Activated B cell treated with CpG ODN at 0.5 μM for 24 hours (primary cell): ENCODE measurements around the gene CGGBP1. TPM values are rescaled to one million over a fixed set of nuclear protein-coding genes. Genes with fewer than 3 reads are reported as not detected.
"Not testable (repeated sequence)": the region's sequence is repeated elsewhere in the genome, so short reads cannot be mapped to it uniquely, and the experiment has no call there.

Source experiments
- ATAC-seq: fragments of 200-7000 bp; cut with Tn5 transposase; one replicate; pipeline ENCODE4 v1.10.0; 2021; ENCODE audit warnings: low read depth, mild to moderate bottlenecking, moderate library complexity
- CTCF ChIA-PET: fragments of 350-600 bp; sonication (Branson Sonifier 250); formaldehyde crosslinking; loops from one replicate; lab custom pipeline; 2021; ENCODE audit warnings: antibody characterized with exemption; lab: Charles Lee
- POLR2A ChIA-PET: fragments of 350-600 bp; sonication (Branson Sonifier 250); formaldehyde crosslinking; loops from one replicate; lab custom pipeline; 2021; ENCODE audit warnings: antibody characterized with exemption; lab: Charles Lee
- DNase-seq: peaks from one replicate; pipeline ENCODE4 v3.0.0; 2022
- H3K27ac Mint-ChIP-seq: one replicate; pipeline ENCODE4 v1.8.0; 2020; ENCODE audit warnings: mixed read lengths
- H3K27me3 Mint-ChIP-seq: one replicate; pipeline ENCODE4 v1.8.0; 2021; ENCODE audit warnings: mixed read lengths
- H3K36me3 Mint-ChIP-seq: one replicate; pipeline ENCODE4 v1.8.0; 2021; ENCODE audit warnings: low read depth, mixed read lengths
- H3K4me1 Mint-ChIP-seq: one replicate; pipeline ENCODE4 v1.8.0; 2021; ENCODE audit warnings: mixed read lengths
- H3K4me3 Mint-ChIP-seq: one replicate; pipeline ENCODE4 v1.8.0; 2020; ENCODE audit warnings: mild to moderate bottlenecking, mixed read lengths
- H3K9me3 Mint-ChIP-seq: one replicate; pipeline ENCODE4 v1.8.0; 2020; ENCODE audit warnings: mixed read lengths
- CTCF ChIP-seq: fragments of 200-600 bp; IDR thresholded peaks from one replicate; pipeline ENCODE4 v1.8.0; 2022; ENCODE audit warnings: antibody characterized with exemption, mild to moderate bottlenecking
- intact Hi-C: fragments of 100-400 bp; cut with micrococcal nuclease; formaldehyde crosslinking; loops from one replicate; pipeline ENCODE4 v1.15.1; 2024
- total RNA-seq: library from RNA; stranded (reverse); gene quantifications from 2 replicates; pipeline ENCODE4 v1.2.3, GENCODE V29; 2022

CGGBP1 gene
- total RNA-seq, 1 donor from 2014 or later = 90.8 TPM

DNA sequence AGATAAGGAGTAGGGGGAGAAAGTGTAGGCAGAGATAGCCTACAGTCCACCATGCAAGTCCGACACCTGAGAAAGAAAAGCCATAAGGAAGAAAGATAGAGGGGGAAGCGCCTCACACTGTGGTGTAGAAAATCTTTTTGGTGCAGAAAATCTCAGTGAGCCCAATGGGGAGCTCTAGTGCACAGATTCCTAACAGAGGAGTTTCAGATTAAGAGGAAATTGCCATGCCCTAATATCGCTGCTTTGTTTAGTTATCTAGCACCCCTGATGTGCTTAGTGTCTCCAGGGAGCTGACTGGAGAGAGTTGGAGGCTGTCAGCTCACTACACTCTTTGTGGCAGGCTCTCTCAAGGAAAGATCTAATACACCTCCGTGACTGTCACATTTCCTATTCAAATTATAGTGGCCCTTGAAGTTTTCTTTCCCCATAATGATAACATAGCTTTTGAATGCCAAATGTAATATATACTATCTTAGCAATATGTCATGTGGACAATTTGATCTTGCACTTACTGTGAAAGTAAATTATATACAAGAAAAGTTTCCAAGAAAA lies 33.7 kb downstream of the CGGBP1 start:
- CTCF ChIA-PET = no interaction called here
- H3K27me3 Mint-ChIP-seq = no peaks in the 10 kb centered on the region
- no peak overlapping the region for H3K4me3 Mint-ChIP-seq
- intact Hi-C loops = no loop called here
- no peak for ATAC-seq
- no peaks in the 10 kb centered on the region for H3K9me3 Mint-ChIP-seq
- peaks cover 5% of the 10 kb centered on the region for H3K4me1 Mint-ChIP-seq
- no peak overlapping the region for H3K27ac Mint-ChIP-seq
- POLR2A ChIA-PET = no interaction called here
- no peaks in the 10 kb centered on the region for H3K36me3 Mint-ChIP-seq
- no peak for DNase-seq
- no peak for TF ChIP-seq CTCF

DNA sequence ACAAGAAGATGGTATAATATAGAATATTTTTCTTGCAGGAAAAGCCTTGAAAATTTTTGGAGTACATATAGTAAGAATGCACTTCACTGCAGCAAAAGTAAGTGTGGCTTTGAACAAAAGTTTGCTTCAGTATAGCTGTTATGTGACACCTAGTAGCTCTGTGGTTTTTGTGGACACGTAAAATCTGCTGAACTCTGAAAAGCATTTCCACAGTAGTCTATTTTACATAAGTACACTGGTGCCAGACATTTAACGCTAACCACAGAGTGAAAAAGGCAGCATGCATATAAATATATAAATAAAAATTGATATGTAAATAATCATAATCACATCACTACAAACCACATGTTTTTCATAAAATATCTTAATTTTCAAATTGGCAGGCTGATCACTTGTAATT lies 39.8 kb downstream of the CGGBP1 start:
- intact Hi-C loops = no loop called here
- no peaks in the 10 kb centered on the region for H3K9me3 Mint-ChIP-seq
- no peak for ATAC-seq
- no peak for TF ChIP-seq CTCF
- no peak overlapping the region for H3K27ac Mint-ChIP-seq
- no peak for DNase-seq
- H3K4me1 Mint-ChIP-seq = no peaks in the 10 kb centered on the region
- no peaks in the 10 kb centered on the region for H3K36me3 Mint-ChIP-seq
- POLR2A ChIA-PET = no interaction called here
- no peak overlapping the region for H3K4me3 Mint-ChIP-seq
- H3K27me3 Mint-ChIP-seq = peaks cover 4% of the 10 kb centered on the region
- CTCF ChIA-PET = no interaction called here

GRCh38 chr3:88015656-88016055 lies 43.1 kb downstream of the CGGBP1 start:
- POLR2A ChIA-PET, ATAC-seq, H3K4me3 Mint-ChIP-seq, CTCF ChIA-PET, H3K9me3 Mint-ChIP-seq, H3K4me1 Mint-ChIP-seq, intact Hi-C loops, DNase-seq, H3K27ac Mint-ChIP-seq, H3K27me3 Mint-ChIP-seq, H3K36me3 Mint-ChIP-seq: not testable (repeated sequence)

GRCh38 chr3:88013592-88013991 lies 45.2 kb downstream of the CGGBP1 start:
- POLR2A ChIA-PET = no interaction called here
- H3K27me3 Mint-ChIP-seq = peaks cover 4% of the 10 kb centered on the region

DNA sequence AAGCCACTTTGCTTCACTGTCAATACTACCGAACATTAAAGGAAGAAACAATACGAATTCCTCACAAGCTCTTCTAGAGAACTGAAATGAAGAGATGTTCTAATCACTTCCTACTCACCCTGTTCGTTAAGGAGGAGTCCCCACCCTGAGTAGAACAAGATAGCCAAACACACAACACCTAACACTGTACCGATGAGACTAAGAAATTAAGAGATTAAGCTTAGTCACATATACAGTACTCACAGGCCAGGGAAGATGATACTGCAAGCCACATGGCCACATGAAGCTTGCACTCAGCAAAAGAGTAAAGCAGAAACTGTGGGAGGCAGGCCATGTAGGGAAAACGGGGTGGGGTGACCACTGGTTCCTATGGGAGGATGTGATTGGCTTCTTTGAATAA lies 48.0 kb downstream of the CGGBP1 start:
- ChIA-PET CTCF (interaction anchor here (1.0 to 1.4 kb wide), 2 partner anchors 102 to 660 kb away, joined by 3 read pairs; no protein-coding TSS in a partner anchor), POLR2A (no interaction called here)
- Mint-ChIP-seq H3K27me3 (peaks cover 2% of the 10 kb centered on the region), H3K27ac (no peak overlapping the region), H3K36me3 (no peaks in the 10 kb centered on the region), H3K9me3 (no peaks in the 10 kb centered on the region), H3K4me1 (peaks cover 11% of the 10 kb centered on the region), H3K4me3 (no peak overlapping the region)
- intact Hi-C loops = no loop called here
- TF ChIP-seq CTCF = no peak
- no peak for ATAC-seq
- no peak for DNase-seq

More at GRCh38 chr3:88013592-88013991, 45.2 kb downstream of the CGGBP1 start:
- H3K4me1 Mint-ChIP-seq = peaks cover 8% of the 10 kb centered on the region
- DNase-seq (no peak), ATAC-seq (no peak)
- no peak overlapping the region for H3K4me3 Mint-ChIP-seq
- H3K36me3 Mint-ChIP-seq = no peaks in the 10 kb centered on the region
- CTCF ChIA-PET = interaction anchor here (1.5 kb wide), 1 partner anchor 9 kb away, joined by 7 read pairs; no protein-coding TSS in a partner anchor
- H3K9me3 Mint-ChIP-seq = no peaks in the 10 kb centered on the region
- intact Hi-C loops = no loop called here
- H3K27ac Mint-ChIP-seq = no peak overlapping the region
- no peak for TF ChIP-seq CTCF

DNA sequence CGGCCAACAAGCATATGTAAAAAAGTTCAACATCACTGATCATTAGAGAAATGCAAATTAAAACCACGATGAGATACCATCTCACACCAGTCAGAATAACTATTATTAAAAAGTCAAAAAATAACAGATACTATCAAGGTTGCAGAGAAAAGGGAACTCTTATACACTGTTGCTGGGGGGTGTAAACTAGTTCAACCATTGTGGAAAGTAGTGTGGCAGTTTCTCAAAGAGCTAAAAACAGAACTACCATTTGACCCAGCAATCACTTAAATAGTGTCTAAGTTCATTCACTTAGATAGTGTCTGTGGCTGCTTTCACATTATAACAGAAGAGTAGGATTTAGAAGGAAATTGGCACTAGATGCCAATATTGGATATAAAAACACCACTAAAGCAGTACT lies 49.7 kb downstream of the CGGBP1 start:
- intact Hi-C loops = no loop called here
- H3K4me3 Mint-ChIP-seq = no peak overlapping the region
- DNase-seq (no peak), ATAC-seq (no peak)
- peaks cover 11% of the 10 kb centered on the region for H3K4me1 Mint-ChIP-seq
- ChIA-PET POLR2A (no interaction called here), CTCF (no interaction called here)
- no peaks in the 10 kb centered on the region for H3K9me3 Mint-ChIP-seq
- no peak overlapping the region for H3K27ac Mint-ChIP-seq
- TF ChIP-seq CTCF = no peak
- no peaks in the 10 kb centered on the region for H3K36me3 Mint-ChIP-seq
- no peaks in the 10 kb centered on the region for H3K27me3 Mint-ChIP-seq
